GM12874 (cell line): ENCODE measurements around the gene GPRC5C.

Experiments
- TF ChIP-seq, protein P1 (sequence below): IDR thresholded peaks from 2 replicates; pipeline ENCODE4 v1.5.1; 2011; ENCODE audit warnings: low read depth, mild to moderate bottlenecking, control low read depth, low read length, moderate library complexity; ENCODE audit not compliant: insufficient read depth

Gene GPRC5C, protein sequence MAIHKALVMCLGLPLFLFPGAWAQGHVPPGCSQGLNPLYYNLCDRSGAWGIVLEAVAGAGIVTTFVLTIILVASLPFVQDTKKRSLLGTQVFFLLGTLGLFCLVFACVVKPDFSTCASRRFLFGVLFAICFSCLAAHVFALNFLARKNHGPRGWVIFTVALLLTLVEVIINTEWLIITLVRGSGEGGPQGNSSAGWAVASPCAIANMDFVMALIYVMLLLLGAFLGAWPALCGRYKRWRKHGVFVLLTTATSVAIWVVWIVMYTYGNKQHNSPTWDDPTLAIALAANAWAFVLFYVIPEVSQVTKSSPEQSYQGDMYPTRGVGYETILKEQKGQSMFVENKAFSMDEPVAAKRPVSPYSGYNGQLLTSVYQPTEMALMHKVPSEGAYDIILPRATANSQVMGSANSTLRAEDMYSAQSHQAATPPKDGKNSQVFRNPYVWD

DNA sequence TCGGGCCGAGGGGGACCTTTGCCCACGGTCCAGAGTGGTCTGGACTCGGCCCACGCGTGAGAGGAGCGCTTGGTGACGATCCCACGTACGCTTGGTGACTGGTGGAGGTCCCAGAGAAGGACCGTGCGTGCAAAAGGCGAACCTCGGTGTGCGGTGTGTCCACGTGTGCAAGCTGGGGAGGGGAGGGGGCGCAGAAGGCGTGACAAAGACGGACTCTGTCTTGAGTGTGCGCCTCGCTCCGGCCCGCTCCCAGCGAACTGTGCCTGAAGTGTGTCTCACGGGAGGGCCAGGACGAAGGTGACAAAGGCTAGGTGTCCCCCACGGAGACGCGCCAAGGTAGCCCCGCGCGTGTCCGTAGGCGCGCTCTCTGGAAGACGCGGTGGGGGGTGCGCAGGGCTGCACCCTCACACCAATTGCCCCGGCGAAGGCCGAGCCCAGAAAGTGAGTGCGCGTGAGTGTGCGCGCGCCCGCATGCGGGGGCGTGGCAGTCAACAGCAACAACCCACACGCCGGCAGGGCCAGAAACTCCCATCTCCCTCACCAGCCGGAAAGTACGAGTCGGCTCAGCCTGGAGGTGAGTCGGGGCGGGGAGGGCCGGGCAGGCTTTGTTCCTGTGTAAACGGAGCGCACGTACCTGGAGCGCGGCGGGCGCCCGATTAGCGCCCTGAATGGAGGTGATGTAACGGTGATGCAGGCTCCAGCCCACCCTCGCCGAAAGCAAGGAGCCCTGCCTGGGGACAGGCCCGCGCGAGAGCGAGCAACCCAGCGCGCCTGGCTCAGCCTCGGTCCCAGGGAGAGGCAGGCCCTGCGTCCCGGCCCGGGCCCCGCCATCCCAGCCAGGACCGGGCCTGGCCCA, at the start of gene GPRC5C:
Gene GPRC5C, plus strand, starts transcription at position 521 of the 856 bp plus-strand sequence. CDS start 7,689 bp downstream, outside the sequence.
- TF ChIP-seq, protein P1, sequence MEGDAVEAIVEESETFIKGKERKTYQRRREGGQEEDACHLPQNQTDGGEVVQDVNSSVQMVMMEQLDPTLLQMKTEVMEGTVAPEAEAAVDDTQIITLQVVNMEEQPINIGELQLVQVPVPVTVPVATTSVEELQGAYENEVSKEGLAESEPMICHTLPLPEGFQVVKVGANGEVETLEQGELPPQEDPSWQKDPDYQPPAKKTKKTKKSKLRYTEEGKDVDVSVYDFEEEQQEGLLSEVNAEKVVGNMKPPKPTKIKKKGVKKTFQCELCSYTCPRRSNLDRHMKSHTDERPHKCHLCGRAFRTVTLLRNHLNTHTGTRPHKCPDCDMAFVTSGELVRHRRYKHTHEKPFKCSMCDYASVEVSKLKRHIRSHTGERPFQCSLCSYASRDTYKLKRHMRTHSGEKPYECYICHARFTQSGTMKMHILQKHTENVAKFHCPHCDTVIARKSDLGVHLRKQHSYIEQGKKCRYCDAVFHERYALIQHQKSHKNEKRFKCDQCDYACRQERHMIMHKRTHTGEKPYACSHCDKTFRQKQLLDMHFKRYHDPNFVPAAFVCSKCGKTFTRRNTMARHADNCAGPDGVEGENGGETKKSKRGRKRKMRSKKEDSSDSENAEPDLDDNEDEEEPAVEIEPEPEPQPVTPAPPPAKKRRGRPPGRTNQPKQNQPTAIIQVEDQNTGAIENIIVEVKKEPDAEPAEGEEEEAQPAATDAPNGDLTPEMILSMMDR = no peak

DNA sequence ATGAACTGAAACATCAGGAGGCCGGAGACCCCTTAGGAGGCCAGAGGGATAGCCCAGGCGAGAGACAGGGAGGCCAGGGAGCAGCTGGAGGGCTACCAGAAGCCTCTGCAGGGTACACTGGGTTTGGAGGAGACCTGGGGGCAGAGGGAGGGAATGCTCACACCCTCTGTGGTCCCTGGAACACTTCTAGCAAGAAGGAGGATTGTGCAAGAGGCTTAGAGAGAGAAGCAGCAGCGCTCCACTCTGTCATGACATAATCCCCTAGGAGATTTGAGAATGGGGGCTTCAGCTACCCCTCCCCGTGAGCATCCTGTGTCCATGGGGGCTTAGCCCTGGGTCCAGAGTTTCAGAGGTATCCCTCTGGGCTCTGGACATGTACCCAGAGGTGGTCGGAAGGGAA, 48.7 kb upstream of the GPRC5C start:
- TF ChIP-seq, protein P1 = no peak

DNA sequence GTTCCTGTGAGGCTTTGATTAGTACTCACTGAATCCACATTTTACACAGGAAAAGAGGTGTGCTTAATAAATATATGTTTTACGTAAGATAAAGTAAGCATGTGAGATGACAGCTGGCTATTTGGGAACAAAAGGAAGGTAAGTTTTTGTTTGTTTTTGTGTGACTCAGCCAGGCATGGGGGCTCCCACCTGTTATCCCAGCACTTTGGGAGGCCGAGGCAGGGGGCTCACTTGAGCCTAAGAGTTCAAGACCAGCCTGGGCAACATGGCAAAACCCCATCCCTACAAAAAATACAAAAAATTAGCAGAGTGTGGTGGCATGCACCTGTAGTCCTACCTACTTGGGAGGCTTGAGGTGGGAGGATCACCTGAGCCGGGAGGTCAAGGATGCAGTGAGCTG, 46.7 kb upstream of the GPRC5C start:
- TF ChIP-seq, protein P1 = no peak

DNA sequence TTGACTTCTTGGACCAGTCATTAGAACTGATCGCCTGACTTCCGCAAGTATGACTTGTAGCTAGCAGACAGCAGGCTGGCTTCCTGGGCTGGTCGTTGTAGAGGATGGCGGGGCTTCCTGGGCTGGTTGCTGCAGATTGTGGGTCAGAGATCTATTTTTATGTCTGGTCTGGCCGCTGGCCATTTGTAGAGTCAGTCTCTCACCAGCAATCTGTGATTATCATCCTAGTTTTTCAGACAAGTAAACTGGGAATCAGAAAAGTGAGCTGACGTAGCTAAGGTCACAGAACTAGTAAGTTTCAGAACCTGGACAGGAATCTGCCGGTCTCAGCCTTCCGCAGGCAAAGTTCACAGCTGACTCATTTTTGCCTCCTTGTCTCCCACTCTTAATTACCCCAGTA, 45.5 kb upstream of the GPRC5C start:
- TF ChIP-seq, protein P1 = no peak

DNA sequence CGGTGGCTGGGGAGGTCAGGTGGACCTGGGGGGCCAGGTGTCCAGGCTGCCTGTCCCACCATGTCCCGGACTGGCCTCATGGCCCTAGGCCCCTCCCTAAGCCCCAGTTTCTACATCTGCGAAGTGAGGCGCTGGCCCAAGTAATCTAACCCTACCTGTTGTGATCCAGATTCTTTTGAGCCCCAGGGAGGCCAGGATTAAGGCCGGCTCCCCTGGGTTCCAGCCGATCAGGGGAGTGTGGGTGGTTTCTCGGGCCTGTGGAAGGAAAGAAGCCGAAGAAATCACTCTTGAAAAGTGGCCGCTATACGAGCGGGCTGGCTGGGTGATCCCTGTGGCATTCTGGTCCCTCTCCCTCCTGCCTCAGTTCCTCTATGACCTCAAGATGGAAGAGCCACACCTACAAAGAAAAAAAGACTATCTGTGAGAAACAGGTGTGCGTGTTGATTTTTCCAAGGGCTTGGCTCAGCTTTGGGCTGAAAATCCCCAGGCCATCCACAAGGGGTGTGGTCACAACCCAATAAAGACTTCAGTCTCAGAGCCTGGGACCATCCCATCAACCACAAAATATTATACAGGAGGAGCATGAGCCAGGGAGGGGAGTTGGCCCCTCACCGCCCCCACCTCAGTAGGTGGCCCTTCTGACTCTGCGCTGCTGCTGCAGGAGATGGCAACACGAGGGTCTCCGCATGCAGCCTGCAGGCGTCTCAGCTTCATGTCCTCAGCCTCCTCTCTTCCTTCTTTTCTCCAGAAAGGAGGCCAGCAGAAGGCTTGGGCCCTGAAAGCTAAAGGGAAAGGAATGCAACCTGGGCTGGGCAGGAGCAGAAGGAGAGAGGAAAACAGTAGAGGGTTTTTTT, 44.3 kb upstream of the GPRC5C start:
- TF ChIP-seq, protein P1 = no peak

DNA sequence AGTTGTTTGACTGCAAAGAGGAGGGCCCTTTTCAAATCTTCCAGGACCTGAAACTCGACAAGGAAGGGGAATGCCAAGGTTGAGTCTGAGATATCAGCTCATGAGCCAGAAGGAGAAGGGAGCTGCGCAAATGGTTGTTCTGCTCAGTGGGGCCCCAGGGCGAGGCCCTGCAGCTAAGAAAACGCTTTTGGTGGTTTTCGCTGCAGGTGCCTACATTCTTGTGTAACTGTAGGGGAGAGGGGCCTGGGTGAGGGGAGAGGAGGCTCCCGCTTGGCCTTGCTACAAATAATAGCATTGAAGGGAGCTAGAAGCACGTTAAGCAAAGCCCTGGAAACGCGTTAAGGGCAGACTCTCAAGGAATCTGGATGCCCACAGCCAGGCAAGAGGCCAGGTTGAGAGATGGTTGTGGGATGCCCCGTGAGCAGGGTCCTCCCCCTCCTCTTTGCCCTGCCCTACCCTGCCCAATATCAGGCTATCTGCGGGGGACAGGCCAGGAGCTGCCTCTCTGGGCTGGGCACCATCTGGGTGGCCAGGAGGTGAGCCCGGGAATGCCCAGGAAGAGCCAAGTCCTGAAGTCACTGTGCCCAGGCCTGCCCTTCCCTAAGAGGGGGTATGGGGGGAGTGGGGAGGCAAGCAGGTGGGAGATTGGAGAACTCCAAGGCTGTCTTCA, 42.7 kb upstream of the GPRC5C start:
- TF ChIP-seq, protein P1 = no peak
